NB4 (cell line): Measurements from ENCODE around the gene GABBR1.
A peak's percentile ranks its signal among the peaks of the same experiment; 100 is the strongest.

Experiments used
- DNase-seq: peaks from one replicate; pipeline ENCODE4 v3.0.0; 2010; ENCODE audit warnings: low read depth
- H3K4me3 ChIP-seq: one replicate; pipeline ENCODE4 v1.5.1; 2011; ENCODE audit warnings: mild to moderate bottlenecking, low read depth, low read length, moderate library complexity
- CTCF ChIP-seq: IDR thresholded peaks from one replicate; pipeline ENCODE4 v1.5.1; 2012; ENCODE audit warnings: low read depth, low read length
- MAX ChIP-seq: IDR thresholded peaks from 2 replicates; pipeline ENCODE4 v1.6.1; 2011; ENCODE audit warnings: low read depth, low read length
- MYC ChIP-seq: IDR thresholded peaks from 2 replicates; pipeline ENCODE4 v1.6.1; 2011; ENCODE audit warnings: low read depth, low read length
- POLR2A ChIP-seq: IDR thresholded peaks from 2 replicates; pipeline ENCODE4 v1.6.1; 2011; ENCODE audit warnings: mild to moderate bottlenecking; ENCODE audit not compliant: insufficient read length; ENCODE audit errors: extremely low read depth

Gene GABBR1

GRCh38 chr6:29627755-29628418, 5.1 kb downstream of the GABBR1 start:
- DNase-seq, result peak; percentile 16
- H3K4me3 ChIP-seq, result no peak overlapping the region

GRCh38 chr6:29626948-29627754, 5.8 kb downstream of the GABBR1 start:
- no peak overlapping the region for H3K4me3 ChIP-seq
- TF ChIP-seq CTCF (no peak), POLR2A (no peak), MYC (no peak), MAX (no peak)
- DNase-seq, result no peak

More at GRCh38 chr6:29627755-29628418, 5.1 kb downstream of the GABBR1 start:
- TF ChIP-seq POLR2A (no peak), CTCF (no peak), MAX (no peak), MYC (no peak)

- no peak for DNase-seq
- no peak overlapping the region for H3K4me3 ChIP-seq
Observed at GRCh38 chr6:29625337-29625930, 7.5 kb downstream of the GABBR1 start.

GRCh38 chr6:29624520-29624961, 8.4 kb downstream of the GABBR1 start:
- TF ChIP-seq MAX (no peak), CTCF (no peak), POLR2A (no peak), MYC (no peak)
- no peak overlapping the region for H3K4me3 ChIP-seq
- DNase-seq, result no peak

More at GRCh38 chr6:29625337-29625930, 7.5 kb downstream of the GABBR1 start:
- no peak for TF ChIP-seq MYC
- no peak for TF ChIP-seq MAX
- no peak for TF ChIP-seq CTCF
- TF ChIP-seq POLR2A, result no peak

GRCh38 chr6:29620630-29621029, 12.4 kb downstream of the GABBR1 start:
- no peak overlapping the region for H3K4me3 ChIP-seq
- TF ChIP-seq MAX (no peak), MYC (no peak), POLR2A (no peak), CTCF (no peak)
- no peak for DNase-seq
